ENCODE data around the gene ACP5. TPM values are rescaled to one million over a fixed set of nuclear protein-coding genes. Genes with fewer than 3 reads are reported as not detected.
A peak's percentile ranks its signal among the peaks of the same experiment; 100 is the strongest.

The ACP5 gene
- total RNA-seq, 1 experiment from 2014 or later: 2.3 TPM

DNA sequence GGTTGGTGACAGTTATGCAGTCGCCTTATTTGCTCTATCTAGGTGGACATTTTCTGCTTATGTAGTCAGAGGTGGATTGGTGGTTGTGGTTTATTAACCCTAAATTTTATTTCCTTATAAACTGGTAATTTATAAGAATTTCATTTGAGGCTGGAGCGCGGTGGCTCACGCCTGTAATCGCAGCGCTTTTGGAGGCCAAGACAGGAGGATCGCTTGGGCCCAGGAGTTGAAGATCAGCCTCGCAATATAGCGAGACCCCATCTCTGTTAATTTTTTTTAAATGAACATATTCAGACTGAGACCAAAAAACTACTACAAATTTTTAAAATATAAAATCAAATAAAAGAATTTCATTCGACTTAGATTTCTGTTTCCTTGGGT is 20.6 kb upstream of the ACP5 start:
- Histone ChIP-seq H4K20me1 (ENCODE audit: control insufficient read depth, insufficient read depth, insufficient read length) (no peaks in the 10 kb centered on the region), H3K27me3 (ENCODE audit: insufficient read depth, low read length) (no peaks in the 10 kb centered on the region), H3K79me2 (ENCODE audit: insufficient read depth, low read length) (peaks cover 14% of the 10 kb centered on the region; the same call in 1 of the 2 replicates), H3K9ac (ENCODE audit: extremely low read depth, insufficient read length, low read length) (peak overlapping the region; percentile 99), H3K23ac (ENCODE audit: insufficient read length, low read depth, low read length) (no peak overlapping the region), H2BK120ac (ENCODE audit: low read depth, low read length, poor library complexity, severe bottlenecking) (no peak overlapping the region), H3K4me2 (ENCODE audit: insufficient read depth, insufficient read length, low read length) (peak overlapping the region; percentile 54), H2AFZ (ENCODE audit: low read length) (no peak overlapping the region), H3T11ph (ENCODE audit: low read length) (no peak overlapping the region), H3K4me1 (ENCODE audit: insufficient read depth, low read length) (no peaks in the 10 kb centered on the region), H3K4ac (ENCODE audit: low read depth, low read length) (no peak overlapping the region), H2BK12ac (ENCODE audit: insufficient read length, low read depth, low read length) (no peak overlapping the region), H2BK20ac (ENCODE audit: low read depth, low read length, poor library complexity, severe bottlenecking) (no peak overlapping the region), H3K56ac (ENCODE audit: insufficient read length, low read depth, low read length) (no peak overlapping the region), H3K14ac (ENCODE audit: insufficient read depth, low read length) (peak overlapping the region; percentile 99; the same call in 1 of the 2 replicates), H3K18ac (ENCODE audit: insufficient read length, low read depth, low read length) (no peak overlapping the region), H4K91ac (ENCODE audit: insufficient read length, low read depth, low read length) (peak overlapping the region; percentile 3), H2AK5ac (ENCODE audit: insufficient read length, low read length) (no peak overlapping the region), H2BK15ac (ENCODE audit: low read depth, low read length) (no peak overlapping the region), H4K8ac (replicated peaks; ENCODE audit: insufficient read length, low read depth, low read length) (no peak overlapping the region), H3K79me1 (ENCODE audit: insufficient read depth, low read depth, low read length, poor library complexity, severe bottlenecking) (peaks cover 6% of the 10 kb centered on the region), H3K27ac (ENCODE audit: insufficient read length, low read depth, low read length) (no peak overlapping the region), H3K9me3 (ENCODE audit: control insufficient read depth, low read depth, low read length) (no peaks in the 10 kb centered on the region), H3K23me2 (ENCODE audit: insufficient read length, low read depth, low read length, poor library complexity, severe bottlenecking) (peaks cover 2% of the 10 kb centered on the region), H4K5ac (ENCODE audit: insufficient read length, low read depth, low read length) (no peak overlapping the region), H2BK5ac (ENCODE audit: insufficient read length, low read length) (no peak overlapping the region)
- no peak for DNase-seq
- WGBS (ENCODE audit: extremely low coverage, insufficient read length, low lambda C conversion rate): no CpG with 5 or more reads among the region's 10 CpGs
- H3K36me3 Mint-ChIP-seq (ENCODE audit: insufficient read depth in 1 of 3, low read depth in 3 of 3): peaks cover 21 to 43% (median 34%) of the 10 kb centered on the region in 3 experiments
- peaks cover 19 to 35% of the 10 kb centered on the region in 2 experiments for H3K4me1 Mint-ChIP-seq
- no peak for TF ChIP-seq CTCF (conservative IDR thresholded peaks at IDR 0.05)
- H3K27ac Mint-ChIP-seq: peak overlapping the region; percentile 95 to 97 (median 97)
- peaks cover 4 to 10% of the 10 kb centered on the region in 2 experiments; a peak in 3 of 5 replicates for H3K9me3 Mint-ChIP-seq
- no peaks in the 10 kb centered on the region for H3K27me3 Mint-ChIP-seq (ENCODE audit: low read depth)
- H3K4me3 Mint-ChIP-seq: peak overlapping the region; percentile 91 to 94
